K562 (cell line): Measurements from ENCODE around the gene SYT17. TPM values are rescaled to one million over a fixed set of nuclear protein-coding genes. Genes with fewer than 3 reads are reported as not detected.
A peak's percentile ranks its signal among the peaks of the same experiment; 100 is the strongest.

ENCODE experiments used
- ATAC-seq: fragments of 200-7000 bp; cut with Tn5 transposase; 3 replicates; pipeline ENCODE4 v1.9.1; 2020; ENCODE audit warnings: moderate library complexity
- BruUV-seq: library from RNA; stranded (reverse); fragments of 400-500 nt; replicated peaks from 2 replicates; lab custom pipeline; 2021; lab: Mats Ljungman, UMichigan
- CTCF ChIA-PET: fragments of 300-600 bp; formaldehyde crosslinking; extraction: SDS; loops from one replicate; lab custom pipeline; 2021; ENCODE audit warnings: low intra/inter-chr PET ratio; lab: Yijun Ruan, JAX
- POLR2A ChIA-PET: fragments of 300-600, 350-650 bp; sonication (Branson Sonifier 250); formaldehyde crosslinking; extraction: SDS; loops from one replicate; lab custom pipeline; 2021; ENCODE audit warnings: antibody characterized with exemption, inconsistent platforms; lab: Yijun Ruan, JAX
- DNase-seq, 4 experiments: peaks; one replicate each; pipeline versions ENCODE4 v3.0.0 to v3.0.0-alpha.2; 2011 to 2018; ENCODE audit warnings: low spot score in 3 of 4, mixed read lengths in 3 of 4; ENCODE audit errors: extremely low read depth in 1 of 4
- FAIRE-seq: peaks from 2 replicates; lab custom pipeline; 2011; peaks lifted over from hg19 to GRCh38; lab: Jason Lieb, UNC
- H2AFZ ChIP-seq: 2 replicates; pipeline ENCODE4 v1.6.0; 2011; ENCODE audit warnings: low read depth, low read length, control low read depth, inconsistent platforms
- H3K27ac ChIP-seq: fragments of 200-600 bp; 3 replicates; pipeline ENCODE4 v1.8.0; 2011; ENCODE audit warnings: low read depth, mild to moderate bottlenecking, control low read depth, inconsistent platforms, low read length, moderate library complexity, mixed read lengths; ENCODE audit errors: extremely low read depth
- H3K27me3 ChIP-seq, 2 experiments: fragments of 300-600 bp in 1 of 2; 2 replicates in 1 of 2; 3 replicates in 1 of 2; pipeline versions ENCODE4 v1.6.0 to v1.8.0; 2011; ENCODE audit warnings: inconsistent platforms in 2 of 2, low read length in 2 of 2, mild to moderate bottlenecking in 1 of 2, mixed read lengths in 1 of 2, moderate library complexity in 1 of 2; ENCODE audit not compliant: control insufficient read depth in 2 of 2, insufficient read depth in 2 of 2
- H3K36me3 ChIP-seq: fragments of 300-600 bp; 3 replicates; pipeline ENCODE4 v1.8.0; 2011; ENCODE audit warnings: mild to moderate bottlenecking, low read length, inconsistent platforms; ENCODE audit not compliant: control insufficient read depth, insufficient read depth
- H3K4me1 ChIP-seq, 2 experiments: fragments of 200-600 bp in 1 of 2; replicated peaks in 1 of 2; 2 replicates in 1 of 2; 3 replicates in 1 of 2; pipeline versions ENCODE4 v1.5.1 to v1.8.0; 2011; ENCODE audit warnings: inconsistent platforms in 2 of 2, low read length in 2 of 2, mild to moderate bottlenecking in 1 of 2, mixed read lengths in 1 of 2, moderate library complexity in 1 of 2; ENCODE audit not compliant: control insufficient read depth in 2 of 2, insufficient read depth in 2 of 2
- H3K4me2 ChIP-seq: 2 replicates; pipeline ENCODE4 v1.6.1; 2011; ENCODE audit warnings: low read length, control low read depth, inconsistent platforms, mixed read lengths; ENCODE audit not compliant: insufficient read depth
- H3K4me3 ChIP-seq: fragments of 200-600 bp; sonication (generic), shearing (Covaris generic); 2 replicates; pipeline ENCODE4 v1.5.1; 2016; ENCODE audit warnings: control low read depth, inconsistent platforms
- H3K79me2 ChIP-seq: fragments of 200-600 bp; 3 replicates; pipeline ENCODE4 v1.8.0; 2011; ENCODE audit warnings: low read length, inconsistent platforms; ENCODE audit not compliant: control insufficient read depth, insufficient read depth
- H3K9ac ChIP-seq, 2 experiments: 2 replicates each; pipeline versions ENCODE4 v1.6.0 to v1.6.1; 2011; ENCODE audit warnings: low read depth in 2 of 2, low read length in 2 of 2, control low read depth in 1 of 2, inconsistent platforms in 1 of 2, mild to moderate bottlenecking in 1 of 2, mixed read lengths in 1 of 2; ENCODE audit not compliant: insufficient read depth in 1 of 2
- H3K9me1 ChIP-seq: one replicate; pipeline ENCODE4 v1.6.0; 2011; ENCODE audit warnings: inconsistent platforms, mild to moderate bottlenecking, low read length, moderate library complexity; ENCODE audit not compliant: control insufficient read depth, insufficient read depth
- H3K9me3 ChIP-seq: replicated peaks from 2 replicates; pipeline ENCODE4 v1.5.1; 2011; ENCODE audit warnings: low read depth, low read length, inconsistent platforms; ENCODE audit not compliant: control insufficient read depth, insufficient read depth
- H4K20me1 ChIP-seq: replicated peaks from 2 replicates; pipeline ENCODE4 v1.6.1; 2011; ENCODE audit warnings: low read length, inconsistent platforms, mixed read lengths; ENCODE audit not compliant: control insufficient read depth, insufficient read depth
- CBFA2T3 ChIP-seq: fragments of 450-650 bp; IDR thresholded peaks from 2 replicates; pipeline ENCODE4 v1.6.1; 2017
- CHD2 ChIP-seq: IDR thresholded peaks from 2 replicates; pipeline ENCODE4 v1.6.1; 2011; ENCODE audit warnings: low read depth, low read length
- SMAD4 ChIP-seq: fragments of 250-450 bp; sonication (Bioruptor Pico); conservative IDR thresholded peaks from 2 replicates; pipeline ENCODE4 v1.8.0; 2021; ENCODE audit warnings: inconsistent platforms, mild to moderate bottlenecking, moderate library complexity
- SMARCE1 ChIP-seq: fragments of 450-650 bp; IDR thresholded peaks from 2 replicates; pipeline ENCODE4 v1.7.1; 2016; ENCODE audit warnings: mild to moderate bottlenecking
- WGBS: fragments of 100-300 bp; shearing (Covaris generic); methylation state at CpG from one replicate; pipeline ENCODE4 v1.1.6; 2016; ENCODE audit warnings: low coverage, mixed read lengths; ENCODE audit not compliant: insufficient coverage; ENCODE audit errors: missing lambda C conversion rate; 5-methylcytosine and 5-hydroxymethylcytosine counted together
- in situ Hi-C: fragments of 300-500 bp; cut with MboI; formaldehyde crosslinking; loops from 4 replicates; pipeline ENCODE4 v1.15.0; 2018; ENCODE audit warnings: inconsistent platforms, mixed read lengths
- intact Hi-C: fragments of 100-400 bp; cut with micrococcal nuclease; formaldehyde crosslinking; loops from 2 replicates; pipeline ENCODE4 v1.14.2; 2022
- polyA plus RNA-seq, 8 experiments: library from polyadenylated mRNA; depleted of rRNA in 4 of 8; stranded (reverse) in 5 of 8; unstranded in 3 of 8; fragments of >200 nt; fragmentation: Nextera tagmentation in 2 of 8; fragmentation: Illumina TruSeq in 1 of 8; extraction: Ambion mirVana in 2 of 8; extraction: Trizol in 1 of 8; gene quantifications; 2 replicates each; pipeline versions ENCODE4 v1.2.1 to v1.2.3, GENCODE V29; 2011 to 2014; ENCODE audit warnings: inconsistent platforms in 1 of 8, missing spikeins in 1 of 8
- total RNA-seq, 7 experiments: library from RNA; depleted of rRNA in 6 of 7; stranded (reverse); fragments of >200 nt in 6 of 7; fragmentation: Illumina TruSeq in 2 of 7; extraction: Trizol in 2 of 7; gene quantifications; 2 replicates each; pipeline versions ENCODE4 v1.2.1 to v1.2.3, GENCODE V29; 2011 to 2021; ENCODE audit warnings: low replicate concordance in 1 of 7
- TF ChIP-seq, protein P1 (sequence below): fragments of 450-650 bp; IDR thresholded peaks from 2 replicates; pipeline ENCODE4 v1.6.1; 2016; ENCODE audit warnings: missing biosample characterization, missing genetic modification characterization

The SYT17 gene
- total and polyA plus RNA-seq, 9 of the 15 experiments (the other 6 are each of a cell fraction or from before 2014, with no cell fraction given), result not detected

DNA sequence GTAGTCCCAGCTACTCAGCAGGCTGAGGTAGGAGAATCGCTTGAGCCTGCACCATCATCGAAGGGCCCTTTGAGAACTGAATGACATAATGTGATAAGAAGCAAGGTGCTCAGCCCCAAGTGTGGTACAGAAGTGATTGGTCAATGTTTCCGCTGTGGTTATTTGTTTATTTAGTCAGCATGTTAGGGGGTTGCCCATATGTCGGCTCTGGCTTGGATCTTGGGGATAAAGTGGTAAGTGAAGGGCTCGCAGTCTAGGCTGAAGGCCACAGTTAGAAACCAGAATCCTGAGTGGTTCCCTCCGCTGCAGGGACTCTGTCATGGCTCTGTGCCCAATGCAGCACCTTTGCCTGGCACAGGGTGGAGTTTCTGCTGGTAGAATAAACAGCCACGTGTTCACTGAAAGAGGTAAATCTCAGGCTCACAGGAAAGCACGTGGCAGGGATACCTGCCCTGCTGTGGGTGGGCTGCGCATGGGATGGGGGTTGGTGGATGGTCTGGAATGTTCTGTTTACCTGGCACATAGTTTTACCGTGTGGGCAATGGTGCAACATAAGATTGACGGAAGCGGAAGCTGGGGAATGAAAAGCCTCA lies 35.4 kb downstream of the SYT17 start:
- Histone ChIP-seq H3K27ac (no peak overlapping the region), H3K9me1 (no peaks in the 10 kb centered on the region), H3K4me3 (no peak overlapping the region), H3K9me3 (no peaks in the 10 kb centered on the region), H3K36me3 (no peaks in the 10 kb centered on the region), H3K79me2 (no peaks in the 10 kb centered on the region), H3K9ac (no peak overlapping the region), H4K20me1 (no peaks in the 10 kb centered on the region), H2AFZ (no peak overlapping the region), H3K4me1 (no peaks in the 10 kb centered on the region), H3K27me3 (peaks cover 0 to 22% of the 10 kb centered on the region in 2 experiments; a peak in 1 of 5 replicates), H3K4me2 (no peak overlapping the region)
- ChIA-PET POLR2A (interaction anchor here (0.7 to 0.8 kb wide), 2 partner anchors 18 to 69 kb away, joined by 3 read pairs; no protein-coding TSS in a partner anchor), CTCF (no interaction called here)
- FAIRE-seq (no peak), ATAC-seq (no peak), DNase-seq (no peak)
- no TSS peak for BruUV-seq
- 6% methylated on average over 12 of the region's 12 CpGs for WGBS
- in situ Hi-C loops, result no loop called here
- TF ChIP-seq SMAD4 (CRISPR knock-in tag) (no peak), CBFA2T3 (0 out of 2 replicates have a peak, but pooled peaks have one; percentile 4)
- intact Hi-C loops, result no loop called here

DNA sequence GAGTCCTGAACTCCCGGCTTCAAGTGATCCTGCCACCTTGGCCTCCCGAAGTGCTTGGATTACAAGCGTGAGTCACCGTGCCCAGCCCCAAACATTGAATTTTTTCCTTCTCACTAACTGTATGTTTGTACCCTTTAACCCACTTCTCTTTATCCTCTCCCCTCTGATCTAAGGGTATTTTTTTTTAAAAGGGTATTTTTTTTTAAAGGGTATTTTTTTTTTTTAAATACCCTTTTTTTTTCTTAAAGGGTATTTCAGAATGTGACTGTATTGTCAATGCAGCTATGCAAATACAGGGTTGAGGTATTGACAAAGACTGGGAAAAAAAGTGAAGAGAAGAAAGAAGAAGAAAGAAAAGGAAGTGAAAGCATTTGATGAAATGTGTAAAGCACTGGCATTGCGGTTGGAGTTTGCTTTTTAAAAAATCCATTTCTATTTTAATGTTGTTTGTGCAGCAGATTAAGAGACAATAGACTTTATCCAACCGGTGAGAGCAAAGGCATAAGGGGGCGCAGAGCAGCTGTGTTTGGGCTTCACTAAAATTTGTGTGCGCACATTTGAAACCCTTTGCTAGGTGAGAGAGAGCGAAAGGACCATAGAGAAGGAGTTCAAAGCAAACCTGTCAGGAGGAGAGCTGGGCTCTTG lies 42.4 kb downstream of the SYT17 start:
- Histone ChIP-seq H4K20me1 (no peaks in the 10 kb centered on the region), H3K36me3 (no peaks in the 10 kb centered on the region), H3K4me3 (no peak overlapping the region), H2AFZ (no peak overlapping the region), H3K79me2 (no peaks in the 10 kb centered on the region), H3K27ac (no peak overlapping the region), H3K9me3 (peaks cover 3% of the 10 kb centered on the region; the same call in 1 of the 2 replicates), H3K4me2 (no peak overlapping the region), H3K9ac (no peak overlapping the region), H3K9me1 (no peaks in the 10 kb centered on the region), H3K4me1 (no peaks in the 10 kb centered on the region), H3K27me3 (peaks cover 0 to 15% of the 10 kb centered on the region in 2 experiments; a peak in 3 of 5 replicates)
- 16% methylated on average over 9 of the region's 9 CpGs for WGBS
- ChIA-PET CTCF (interaction anchor here (0.6 kb wide), 1 partner anchor 10 kb away, joined by 3 read pairs; no protein-coding TSS in a partner anchor), POLR2A (no interaction called here)
- no peak for ATAC-seq
- BruUV-seq, result no TSS peak
- TF ChIP-seq, protein P1, sequence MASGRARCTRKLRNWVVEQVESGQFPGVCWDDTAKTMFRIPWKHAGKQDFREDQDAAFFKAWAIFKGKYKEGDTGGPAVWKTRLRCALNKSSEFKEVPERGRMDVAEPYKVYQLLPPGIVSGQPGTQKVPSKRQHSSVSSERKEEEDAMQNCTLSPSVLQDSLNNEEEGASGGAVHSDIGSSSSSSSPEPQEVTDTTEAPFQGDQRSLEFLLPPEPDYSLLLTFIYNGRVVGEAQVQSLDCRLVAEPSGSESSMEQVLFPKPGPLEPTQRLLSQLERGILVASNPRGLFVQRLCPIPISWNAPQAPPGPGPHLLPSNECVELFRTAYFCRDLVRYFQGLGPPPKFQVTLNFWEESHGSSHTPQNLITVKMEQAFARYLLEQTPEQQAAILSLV, result no peak
- TF ChIP-seq SMARCE1, result no peak
- no peak for TF ChIP-seq CHD2
- in situ Hi-C loops, result no loop called here
- DNase-seq, result no peak
- no peak for FAIRE-seq
- intact Hi-C loops, result no loop called here
